SHP77 treated with DMSO at 0.1 percent for 48 hours (cell line): ENCODE measurements around the gene SNX20.

ENCODE experiments used
- DNase-seq: peaks from one replicate; lab custom pipeline; 2025; lab: John Stamatoyannopoulos, UW

SNX20 gene

DNA sequence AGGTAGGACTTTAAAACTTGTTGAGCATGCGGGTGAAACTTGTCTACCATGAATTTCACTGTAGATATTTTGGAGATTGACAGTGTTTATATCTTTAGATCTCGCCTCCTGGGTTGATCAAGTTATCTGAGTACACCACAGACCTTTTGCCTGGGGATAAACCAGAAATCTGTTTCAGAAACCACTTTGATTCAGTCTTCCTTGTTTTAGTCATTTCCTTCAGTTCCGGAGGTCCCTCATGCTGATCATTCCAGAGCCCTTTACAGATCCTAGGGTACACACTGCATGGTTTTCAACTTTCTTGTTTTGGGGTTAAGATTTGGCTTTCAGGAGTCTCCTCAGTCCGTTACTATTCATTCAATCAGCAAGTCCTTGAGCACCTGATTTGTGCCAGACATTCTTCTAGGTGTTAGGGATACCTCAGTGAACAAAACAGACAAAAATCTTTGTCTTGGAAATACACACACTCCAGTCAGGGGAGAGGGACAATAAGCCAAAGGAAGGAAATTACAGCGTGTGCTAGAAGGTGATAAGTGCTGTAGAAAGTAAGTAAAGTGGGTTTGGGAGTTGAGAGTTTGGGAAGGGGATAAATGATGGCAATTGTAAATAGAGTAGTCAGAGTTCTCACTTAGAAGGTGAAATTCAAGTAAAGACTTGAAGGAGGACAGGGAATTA lies 24.5 kb upstream of the SNX20 start:
- DNase-seq = no peak

DNA sequence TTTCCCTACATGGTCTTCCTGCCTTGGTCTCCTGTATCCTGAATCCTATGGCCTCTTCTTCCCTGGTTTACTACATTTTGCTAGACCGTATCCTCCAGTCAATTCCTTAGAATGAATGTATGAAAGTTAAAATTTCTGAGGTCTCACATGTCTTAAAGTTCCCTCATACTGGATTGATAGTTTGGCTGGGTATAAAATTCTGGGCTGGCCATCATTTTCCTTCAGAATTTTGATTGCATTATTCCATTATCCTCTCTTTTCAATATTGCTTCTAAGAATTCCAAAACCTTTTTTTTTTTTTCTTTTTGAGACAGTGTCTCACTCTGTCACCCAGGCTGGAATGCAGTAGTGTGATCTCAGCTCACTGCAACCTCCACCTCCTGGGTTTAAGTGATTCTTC lies 23.1 kb upstream of the SNX20 start:
- no peak for DNase-seq

DNA sequence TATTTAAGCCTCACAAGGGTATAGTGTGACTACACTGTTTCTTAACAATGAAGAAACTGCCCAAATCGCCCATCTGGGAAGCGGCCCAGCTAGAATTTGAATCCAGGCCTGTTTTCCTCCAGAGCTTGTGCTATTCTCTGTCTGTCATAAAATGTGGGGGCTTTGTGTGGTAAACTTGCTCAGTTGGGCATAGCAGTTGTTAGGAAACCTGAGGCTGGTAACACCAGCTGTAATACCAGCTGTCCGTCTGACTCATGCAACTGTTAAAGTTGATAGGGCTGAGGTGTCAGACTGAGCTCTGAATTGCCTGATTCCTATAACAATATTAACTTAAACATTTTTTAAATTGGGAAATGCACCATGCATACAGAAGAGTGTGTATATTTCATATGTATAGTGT lies 21.6 kb upstream of the SNX20 start:
- DNase-seq = no peak

DNA sequence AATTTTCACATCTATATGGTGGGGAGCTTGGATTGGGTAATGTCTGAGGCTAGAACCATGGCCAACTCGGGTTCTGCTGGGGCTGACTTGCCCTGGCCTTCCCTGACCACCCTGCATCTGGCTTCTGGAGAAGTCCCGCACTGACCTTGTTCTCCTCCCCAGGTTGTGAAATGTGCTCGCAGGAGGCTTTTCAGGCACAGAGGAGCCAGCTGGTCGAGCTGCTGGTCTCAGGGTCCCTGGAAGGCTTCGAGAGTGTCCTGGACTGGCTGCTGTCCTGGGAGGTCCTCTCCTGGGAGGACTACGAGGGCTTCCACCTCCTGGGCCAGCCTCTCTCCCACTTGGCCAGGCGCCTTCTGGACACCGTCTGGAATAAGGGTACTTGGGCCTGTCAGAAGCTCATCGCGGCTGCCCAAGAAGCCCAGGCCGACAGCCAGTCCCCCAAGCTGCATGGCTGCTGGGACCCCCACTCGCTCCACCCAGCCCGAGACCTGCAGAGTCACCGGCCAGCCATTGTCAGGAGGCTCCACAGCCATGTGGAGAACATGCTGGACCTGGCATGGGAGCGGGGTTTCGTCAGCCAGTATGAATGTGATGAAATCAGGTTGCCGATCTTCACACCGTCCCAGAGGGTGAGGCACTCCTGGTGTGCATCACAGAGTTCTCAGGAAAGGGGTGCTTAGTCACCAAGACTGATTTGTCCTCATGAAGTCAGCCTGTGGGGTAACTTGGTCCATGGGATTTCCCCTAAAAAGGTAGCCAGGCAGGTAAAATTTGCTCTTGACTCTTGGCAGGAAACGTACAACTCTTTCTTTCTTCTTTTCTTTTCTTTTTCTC lies 18.4 kb upstream of the SNX20 start:
- no peak for DNase-seq

DNA sequence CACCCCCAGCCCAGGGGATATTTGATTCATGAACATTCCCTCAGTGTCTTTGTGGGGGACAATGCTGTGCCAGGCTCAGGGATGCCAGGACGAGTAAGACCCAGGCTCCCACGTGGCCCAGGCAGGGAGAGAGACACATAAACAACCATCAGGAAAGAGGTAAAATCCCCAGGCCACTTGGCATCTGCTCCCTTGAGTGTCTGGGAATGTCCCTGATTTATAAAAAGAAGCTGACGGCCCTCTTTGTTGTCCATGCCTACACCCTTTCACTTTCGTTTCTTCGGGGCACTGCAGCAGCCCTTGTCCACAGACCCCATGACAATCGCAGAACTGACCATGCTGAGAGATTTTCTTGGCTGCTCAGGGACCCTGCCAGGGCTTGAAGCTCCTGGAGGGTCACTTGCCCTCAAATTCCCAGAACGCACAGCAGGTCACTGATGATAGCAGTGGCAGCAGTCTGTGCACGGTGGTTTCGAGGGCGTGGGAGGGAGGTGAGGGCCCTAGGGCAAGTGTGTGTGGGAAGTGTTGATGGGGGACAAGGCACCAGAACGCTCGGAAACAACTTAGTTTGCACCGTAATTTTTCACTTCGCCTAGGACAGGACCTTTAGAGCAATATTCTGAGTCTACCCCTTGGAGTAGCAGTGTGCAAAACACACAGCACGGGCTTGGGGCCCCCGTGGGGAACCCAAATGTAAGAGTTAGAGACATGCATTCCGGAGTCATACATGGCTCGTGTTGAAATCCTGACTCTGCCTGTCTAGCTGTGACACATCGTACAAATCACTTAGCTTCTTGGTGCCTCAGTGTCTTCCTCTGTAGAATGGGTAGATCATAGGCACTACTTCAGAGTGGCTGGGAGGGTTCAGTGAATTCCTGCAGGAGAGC lies 17.0 kb upstream of the SNX20 start:
- DNase-seq = no peak

DNA sequence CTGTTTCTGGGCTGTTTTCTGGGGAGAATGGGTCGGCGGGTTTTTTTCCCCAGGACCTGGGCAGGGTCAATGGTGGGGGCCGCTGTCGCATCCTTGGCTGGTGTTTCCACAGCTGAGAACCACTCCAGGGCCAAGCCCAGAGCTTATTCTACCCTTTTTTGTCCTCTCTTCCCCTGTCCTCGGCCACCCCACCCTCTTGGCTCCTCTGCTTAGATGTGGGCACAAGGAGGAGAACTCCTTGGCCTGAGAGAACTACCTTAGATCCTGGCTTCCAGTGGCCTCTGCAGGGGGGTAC lies 16.3 kb upstream of the SNX20 start:
- no peak for DNase-seq

DNA sequence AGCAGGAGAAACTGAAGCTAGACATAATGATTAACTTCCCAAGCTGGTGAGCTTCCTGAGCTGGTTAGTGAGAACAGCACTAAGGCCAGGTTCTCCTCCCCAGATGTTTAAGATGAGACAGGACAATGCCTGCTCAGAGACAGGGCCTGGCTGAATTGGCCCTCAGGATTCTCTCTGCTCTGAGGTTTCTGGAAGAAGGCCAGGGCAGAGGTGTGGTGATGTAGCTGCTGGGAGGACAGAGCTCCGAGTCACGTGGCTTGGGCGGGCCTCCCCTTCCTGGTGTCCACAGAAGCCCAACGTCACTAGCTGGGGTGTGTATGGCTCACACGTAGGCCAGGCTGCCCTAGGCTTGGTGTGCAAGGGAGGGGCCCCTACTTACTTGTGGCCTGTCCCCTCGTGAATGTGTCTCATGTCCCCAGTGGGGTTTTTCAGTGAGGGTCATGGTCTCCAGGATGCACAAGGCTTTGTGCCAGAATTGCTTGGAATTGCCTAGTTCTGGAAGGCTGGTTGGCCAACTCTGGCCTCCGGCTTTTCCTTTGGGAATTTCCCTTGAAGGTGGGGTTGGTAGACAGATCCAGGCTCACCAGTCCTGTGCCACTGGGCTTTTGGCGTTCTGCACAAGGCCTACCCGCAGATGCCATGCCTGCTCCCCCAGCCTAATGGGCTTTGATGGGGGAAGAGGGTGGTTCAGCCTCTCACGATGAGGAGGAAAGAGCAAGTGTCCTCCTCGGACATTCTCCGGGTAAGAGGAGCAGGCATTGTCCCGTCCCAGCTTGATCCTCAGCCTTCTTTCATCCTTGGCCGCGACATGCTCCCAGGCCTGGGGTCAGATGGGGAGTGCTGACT lies 15.7 kb upstream of the SNX20 start:
- DNase-seq = peak; percentile 32

DNA sequence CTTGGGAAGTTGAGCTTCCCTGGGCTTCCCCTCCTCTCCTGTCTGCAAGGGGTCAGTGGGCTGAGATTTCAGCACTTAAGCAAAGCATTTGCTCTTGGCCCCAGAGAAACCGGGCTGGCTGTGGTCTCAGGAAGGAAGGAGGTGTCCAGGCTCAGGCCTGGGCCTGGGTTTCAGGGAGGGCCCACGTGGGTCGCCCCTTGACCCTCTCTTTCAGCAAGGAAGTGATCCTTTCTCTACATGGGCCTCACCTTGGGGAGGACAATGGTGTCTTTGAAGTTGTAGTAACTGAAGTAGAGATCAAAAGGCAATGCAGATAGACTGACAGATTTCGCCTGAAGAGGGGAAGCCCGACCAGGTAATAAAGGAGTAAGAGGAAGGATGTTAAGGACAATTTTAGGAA lies 15.0 kb upstream of the SNX20 start:
- DNase-seq = no peak

DNA sequence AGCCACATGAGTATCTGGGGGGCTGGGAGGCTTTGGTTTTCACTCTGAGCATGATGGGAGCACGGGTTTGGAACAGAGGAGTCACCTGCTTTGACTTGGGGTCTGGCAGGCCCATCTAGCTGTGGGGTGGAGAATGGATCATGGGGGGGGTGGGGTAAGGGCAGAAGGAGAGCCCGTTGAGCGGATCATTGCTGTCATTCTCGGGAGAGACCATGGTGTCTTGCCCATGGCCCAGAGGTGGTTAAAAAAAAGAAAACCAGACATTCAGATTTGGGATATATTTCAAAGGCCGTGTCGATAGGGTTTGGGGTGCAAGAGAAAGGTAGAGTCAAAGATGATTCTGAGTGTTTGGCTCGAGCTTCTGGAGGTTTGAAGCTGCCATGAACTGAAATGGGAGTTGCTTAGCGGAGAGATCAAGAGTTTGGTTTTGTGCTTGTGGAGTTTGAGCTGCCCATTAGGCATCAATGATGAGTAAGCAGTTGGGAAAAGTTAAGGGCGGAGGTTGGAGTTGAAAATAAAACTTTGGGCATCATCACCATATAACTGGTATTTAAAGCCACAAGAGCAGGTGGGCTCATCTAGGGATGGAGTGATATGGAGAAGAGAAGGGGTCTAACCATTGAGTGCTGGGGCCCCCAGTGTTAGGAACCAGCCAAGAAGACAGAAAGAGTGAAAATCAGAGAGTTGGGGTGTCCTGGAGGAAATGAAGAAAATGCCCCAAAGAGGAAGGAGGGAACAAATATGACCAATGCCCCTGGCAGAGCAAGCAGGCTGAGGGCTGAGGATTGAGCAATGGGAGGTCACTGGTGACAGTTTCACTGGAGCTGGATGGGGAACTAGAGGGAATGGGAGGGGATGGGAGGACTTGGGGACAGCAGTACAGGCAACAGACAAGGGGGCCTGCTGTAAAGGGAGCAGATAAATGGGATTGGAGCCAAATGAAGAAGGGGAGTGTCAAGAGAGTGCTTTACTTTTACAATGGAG lies 14.2 kb upstream of the SNX20 start:
- DNase-seq = no peak

DNA sequence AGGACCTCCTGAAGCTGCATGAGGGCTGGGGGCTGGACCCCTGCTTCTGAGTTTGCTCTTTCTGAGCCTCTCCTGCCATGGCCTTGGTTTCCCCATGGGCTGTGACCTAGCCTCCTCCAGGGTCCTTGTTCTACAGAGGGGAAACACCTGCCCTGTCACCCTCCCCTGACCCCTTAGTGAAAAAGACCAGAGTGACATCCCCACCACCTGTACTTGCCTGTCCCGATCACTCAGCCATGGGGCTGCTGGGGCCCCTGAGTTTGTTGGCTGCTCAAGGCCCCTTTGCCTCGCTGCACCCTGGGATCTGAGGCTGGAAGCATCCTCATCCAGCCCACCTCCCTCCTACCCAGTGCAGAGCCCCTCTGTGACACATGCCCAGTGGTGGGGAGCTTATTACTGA lies 13.1 kb upstream of the SNX20 start:
- DNase-seq = no peak

DNA sequence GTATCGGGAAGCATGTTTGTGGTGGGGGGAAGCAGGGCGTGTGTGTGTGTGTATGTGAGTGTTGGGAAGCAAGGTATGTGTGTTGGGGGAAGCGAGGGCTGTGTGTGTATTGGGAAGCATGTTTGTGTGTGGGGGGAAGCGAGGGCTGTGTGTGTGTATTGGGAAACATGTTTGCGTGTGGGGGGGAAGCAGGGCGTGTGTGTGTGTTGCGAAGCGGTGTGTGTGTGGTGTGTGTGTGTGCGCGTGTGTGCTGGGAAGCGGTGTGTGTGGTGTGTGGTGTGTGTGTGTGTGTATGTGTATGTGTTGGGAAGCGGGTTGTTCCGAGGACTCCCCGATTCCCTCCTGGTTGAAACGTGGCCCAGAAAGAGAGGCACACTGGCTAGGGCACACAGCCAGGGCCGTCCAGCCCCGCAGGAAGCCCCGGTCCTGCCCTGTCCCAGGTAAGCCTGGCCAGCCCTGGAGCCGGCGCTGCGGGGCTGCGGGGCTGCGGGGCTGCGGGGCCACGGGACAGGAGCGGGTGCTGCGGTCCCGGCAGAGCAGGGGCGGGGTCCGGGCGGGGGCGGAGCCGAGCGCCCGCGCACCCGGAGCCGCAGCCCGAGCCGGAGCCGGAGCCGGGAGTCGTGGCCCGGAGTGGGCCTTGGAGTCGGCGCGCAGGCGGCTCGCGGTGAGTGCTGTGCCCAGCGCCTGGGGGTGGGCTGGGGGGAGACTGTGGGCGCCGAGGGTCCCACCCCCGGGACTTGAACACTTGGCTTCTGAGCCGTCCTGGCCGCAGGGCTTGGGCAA lies 12.1 kb upstream of the SNX20 start, which contains the start of gene NOD2:
Gene NOD2, plus strand, starts transcription at position 608 of the 783 bp plus-strand sequence. CDS start 5,890 bp downstream, outside the sequence.
- no peak for DNase-seq

DNA sequence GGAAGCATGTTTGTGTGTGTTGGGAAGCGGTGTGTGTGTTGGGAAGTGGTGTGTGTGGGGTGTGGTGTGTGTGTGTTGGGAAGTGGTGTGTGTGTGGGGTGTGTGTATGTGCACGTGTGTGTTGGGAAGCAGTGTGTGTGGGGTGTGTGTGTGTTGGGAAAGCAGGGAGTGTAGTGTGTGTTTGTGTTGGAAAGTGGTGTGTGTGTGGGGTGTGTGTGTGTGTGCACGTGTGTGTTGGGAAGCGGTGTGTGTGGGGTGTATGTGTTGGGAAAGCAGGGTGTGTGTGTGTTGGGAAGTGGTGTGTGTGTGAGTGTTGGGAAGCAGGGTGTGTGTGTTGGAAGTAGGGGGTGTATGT lies 11.5 kb upstream of the SNX20 start:
- no peak for DNase-seq

DNA sequence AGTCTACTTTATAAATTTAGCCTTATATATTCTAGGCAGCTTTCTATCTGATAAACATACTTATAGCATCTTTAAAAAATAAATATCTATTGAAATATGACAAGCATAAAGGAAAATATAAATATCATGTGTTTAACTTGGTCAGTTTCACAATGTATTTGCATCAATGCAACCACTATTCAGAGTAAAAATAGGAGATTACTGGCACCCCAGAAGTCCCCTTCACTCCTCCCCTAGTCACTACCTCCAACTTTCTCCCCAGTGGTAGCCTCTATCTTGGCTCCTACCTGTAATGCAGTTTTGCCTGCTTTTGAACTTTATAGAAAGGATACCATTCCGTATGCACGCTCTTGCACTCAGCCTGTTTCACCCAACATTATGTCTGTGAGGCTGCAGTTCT lies 9.1 kb upstream of the SNX20 start:
- no peak for DNase-seq

DNA sequence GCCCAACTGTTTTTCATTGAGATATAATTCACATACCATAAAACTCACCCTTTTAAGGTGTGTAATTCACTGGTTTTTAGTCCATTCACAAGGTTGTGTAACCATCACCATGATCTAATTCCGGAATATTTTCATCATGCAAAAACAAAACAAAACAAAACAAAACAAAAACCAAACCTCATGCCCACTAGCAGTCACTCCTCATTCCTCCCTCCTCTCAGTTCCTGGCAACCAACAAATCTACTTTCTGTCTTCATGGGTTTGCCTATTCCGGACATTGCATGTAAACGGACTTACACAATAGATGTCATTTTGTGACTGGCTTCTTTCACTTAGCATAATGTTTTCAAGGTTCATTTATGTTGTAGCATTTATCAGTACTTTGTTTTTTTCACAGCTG lies 7.8 kb upstream of the SNX20 start:
- DNase-seq = no peak

DNA sequence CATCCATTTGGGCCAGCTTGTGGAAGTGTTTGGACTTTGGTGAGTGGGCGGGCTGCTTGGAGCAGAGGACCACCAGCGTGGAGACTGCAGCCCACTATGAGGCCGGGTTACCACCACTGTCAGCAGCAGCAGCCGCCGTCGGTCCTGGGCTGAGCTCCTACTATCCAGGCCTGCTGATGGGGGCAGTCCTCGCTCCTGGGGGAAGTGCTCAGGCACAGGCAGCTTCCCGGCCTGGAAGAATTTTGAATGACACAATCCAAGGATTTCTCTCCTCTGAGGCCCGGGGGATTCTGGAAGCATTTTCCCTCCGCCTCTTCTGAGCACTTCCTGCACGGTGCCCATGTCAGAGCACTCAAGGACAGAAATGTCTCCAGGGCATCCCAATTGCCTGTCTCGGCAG lies 7.0 kb upstream of the SNX20 start:
- DNase-seq = no peak

DNA sequence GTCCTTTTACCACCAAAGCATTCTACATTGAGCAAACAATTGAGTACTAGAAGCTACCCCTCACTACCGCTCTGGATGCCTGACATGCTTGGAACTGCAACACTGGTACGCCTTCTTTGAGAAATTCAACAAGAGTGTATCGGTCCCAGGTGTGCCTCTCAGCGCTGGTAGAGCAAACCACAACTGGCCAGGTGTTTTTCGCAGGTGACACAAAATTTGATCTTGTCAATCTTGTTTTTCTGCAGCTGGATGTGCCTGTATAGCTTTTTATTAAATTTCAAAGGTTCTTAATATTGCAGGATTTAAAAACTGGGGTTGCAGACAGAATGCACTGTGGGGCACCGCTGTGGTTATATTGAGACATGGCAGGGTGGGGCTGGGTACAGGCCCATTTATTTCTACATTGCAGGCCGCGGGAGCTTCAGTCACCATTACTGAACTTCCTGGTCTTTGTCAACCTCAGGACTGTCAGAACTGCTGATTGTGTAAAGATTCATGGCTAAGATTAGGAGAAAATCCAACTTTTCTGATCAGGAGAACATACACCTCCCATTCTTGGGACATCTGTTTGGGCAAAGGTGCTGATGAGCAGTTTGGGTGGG lies 4.5 kb upstream of the SNX20 start:
- DNase-seq = no peak

DNA sequence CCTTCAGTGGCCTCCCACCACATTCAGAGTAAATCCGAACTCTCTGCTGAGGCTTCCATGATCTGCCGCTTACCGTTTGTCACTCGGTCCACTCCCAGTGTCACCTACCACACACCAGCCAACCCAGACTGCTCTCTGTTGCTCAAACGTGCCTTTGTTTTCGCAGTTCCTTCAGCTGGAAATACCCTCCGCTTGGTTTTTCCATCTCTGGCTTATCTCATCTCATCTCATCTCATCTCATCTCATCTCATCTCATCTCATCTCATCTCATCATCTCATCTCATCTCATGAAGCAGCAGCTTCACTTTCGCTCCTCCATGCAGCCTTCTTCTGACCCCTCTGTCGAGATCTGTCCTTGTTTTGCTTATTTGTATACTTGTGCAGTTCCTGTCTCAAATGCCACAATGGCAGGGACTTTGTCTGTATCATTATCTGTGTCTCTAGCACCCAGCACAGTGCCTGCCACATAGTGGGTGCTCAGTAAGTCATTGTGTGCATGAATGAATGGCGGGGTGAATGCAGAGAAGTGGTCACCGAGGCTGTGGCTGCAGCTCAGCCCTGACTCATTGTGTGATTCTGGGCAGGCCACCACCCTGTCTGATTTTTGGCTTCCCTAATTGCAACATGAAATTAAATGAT lies 3.8 kb upstream of the SNX20 start:
- no peak for DNase-seq

DNA sequence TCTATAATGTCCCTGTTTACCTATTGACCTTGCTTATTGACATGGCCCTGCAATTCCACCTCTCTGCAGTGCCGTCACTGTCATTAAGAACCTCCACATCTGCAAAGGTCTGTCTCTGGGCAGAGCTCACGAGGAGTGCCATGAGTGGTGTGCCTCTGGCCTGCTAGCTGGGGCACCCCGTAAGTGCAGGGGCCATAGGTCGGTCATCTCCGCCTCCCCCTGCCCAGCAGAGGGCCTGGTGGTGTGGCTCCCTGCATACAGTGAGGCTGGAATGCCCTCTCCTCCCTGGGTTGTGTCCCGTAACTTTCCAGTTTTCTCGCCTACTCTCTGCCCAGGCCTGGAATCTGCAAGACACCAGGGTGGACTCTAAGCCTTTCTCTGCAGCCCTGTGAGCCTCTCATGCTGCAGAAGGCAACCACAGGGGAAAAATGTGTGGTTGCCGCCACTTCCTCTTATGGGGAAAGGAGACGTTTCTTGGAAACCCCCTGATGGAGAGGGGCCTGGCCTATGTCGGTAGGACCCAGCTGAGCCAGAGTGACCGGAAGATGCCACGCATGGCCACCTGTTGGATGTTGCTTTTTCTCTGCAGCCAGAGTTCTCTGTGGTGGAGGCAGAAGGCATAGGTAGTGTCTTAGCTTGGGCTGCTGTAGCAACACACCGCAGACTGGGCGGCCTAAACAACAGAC lies 2.7 kb upstream of the SNX20 start:
- no peak for DNase-seq

DNA sequence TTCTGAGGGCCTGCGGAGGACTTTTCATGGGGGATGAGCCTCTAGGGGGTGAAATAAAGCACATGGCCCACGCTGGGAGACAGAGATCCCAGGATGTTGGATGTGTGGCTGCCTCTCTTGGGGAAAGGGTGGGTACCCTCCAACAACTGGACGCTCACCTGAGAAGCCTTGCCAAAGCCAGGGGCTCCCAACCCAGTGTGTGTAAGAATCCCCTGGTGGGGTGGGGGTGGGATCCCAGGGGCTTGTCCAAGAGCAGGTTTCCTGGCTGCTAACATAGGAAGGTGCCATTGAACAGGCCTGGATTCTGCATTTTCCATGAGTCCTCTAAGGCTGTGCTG lies 587 bp downstream of the SNX20 start:
- no peak for DNase-seq
